SH-SY5Y (cell line): Measurements from ENCODE around the gene TXNL1.

Experiments
- GATA2 ChIP-seq: IDR thresholded peaks from 2 replicates; pipeline ENCODE4 v1.6.1; 2011; ENCODE audit warnings: mild to moderate bottlenecking, low read depth, low read length
- GATA3 ChIP-seq: IDR thresholded peaks from 2 replicates; pipeline ENCODE4 v1.6.1; 2011; ENCODE audit warnings: low read depth, mild to moderate bottlenecking, low read length, moderate library complexity

DNA sequence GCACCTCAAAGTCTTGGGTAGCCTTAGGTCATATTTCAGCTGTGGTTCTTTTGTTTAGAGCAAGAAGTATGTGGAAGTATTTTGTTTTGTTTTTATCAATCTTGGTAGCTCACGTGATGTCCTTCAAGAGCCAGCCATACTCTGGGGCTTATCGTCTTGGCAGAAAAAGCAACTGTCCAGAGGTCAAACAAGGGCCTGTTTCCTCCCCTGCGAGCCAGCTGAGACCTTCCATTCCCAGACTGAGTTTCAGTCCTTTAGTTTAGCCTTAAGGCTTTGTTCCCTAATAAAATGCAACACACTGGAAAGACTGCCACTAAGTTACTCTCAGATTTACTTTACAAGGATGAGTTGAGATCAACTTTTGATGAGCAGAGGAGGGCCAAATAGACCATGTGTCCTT is 63.5 kb downstream of the TXNL1 start:
- TF ChIP-seq GATA3, result no peak
- no peak for TF ChIP-seq GATA2
